Osteoblast (primary cell): ENCODE measurements around the gene HOXB5. TPM values are rescaled to one million over a fixed set of nuclear protein-coding genes. Genes with fewer than 3 reads are reported as not detected.

Source experiments
- DNase-seq: peaks from one replicate; pipeline ENCODE4 v3.0.0; 2011; ENCODE audit warnings: low spot score, mixed read lengths; ENCODE audit not compliant: insufficient read length; ENCODE audit errors: missing footprints
- H2AFZ ChIP-seq: 2 replicates; pipeline ENCODE4 v1.6.0; 2011; ENCODE audit warnings: mild to moderate bottlenecking, low read length
- H3K27ac ChIP-seq: 2 replicates; pipeline ENCODE4 v1.5.1; 2011; ENCODE audit warnings: mild to moderate bottlenecking, low read depth, low read length, moderate library complexity
- H3K27me3 ChIP-seq: 2 replicates; pipeline ENCODE4 v1.6.0; 2012; ENCODE audit warnings: mild to moderate bottlenecking, control low read depth, inconsistent platforms, low read length, moderate library complexity; ENCODE audit not compliant: insufficient read depth
- H3K36me3 ChIP-seq: 2 replicates; pipeline ENCODE4 v1.5.1; 2011; ENCODE audit warnings: mild to moderate bottlenecking, low read length, control low read depth, moderate library complexity; ENCODE audit not compliant: insufficient read depth
- H3K4me1 ChIP-seq: 2 replicates; pipeline ENCODE4 v1.5.1; 2011; ENCODE audit warnings: mild to moderate bottlenecking, low read length, control low read depth, moderate library complexity; ENCODE audit not compliant: insufficient read depth
- H3K4me2 ChIP-seq: 2 replicates; pipeline ENCODE4 v1.6.0; 2011; ENCODE audit warnings: mild to moderate bottlenecking, low read length; ENCODE audit not compliant: insufficient read depth
- H3K4me3 ChIP-seq: fragments of 200-600 bp; sonication (generic); 3 replicates; pipeline ENCODE4 v1.5.1; 2012; ENCODE audit warnings: mild to moderate bottlenecking, low read length, inconsistent platforms; ENCODE audit not compliant: insufficient read depth
- H3K79me2 ChIP-seq: 2 replicates; pipeline ENCODE4 v1.6.0; 2012; ENCODE audit warnings: mild to moderate bottlenecking, low read length, control low read depth, inconsistent platforms; ENCODE audit not compliant: insufficient read depth
- H3K9me3 ChIP-seq: 2 replicates; pipeline ENCODE4 v1.5.1; 2011; ENCODE audit warnings: low read depth, low read length, control low read depth
- H4K20me1 ChIP-seq: 2 replicates; pipeline ENCODE4 v1.6.0; 2012; ENCODE audit warnings: mild to moderate bottlenecking, low read length, control low read depth; ENCODE audit not compliant: insufficient read depth
- CTCF ChIP-seq: IDR thresholded peaks from 2 replicates; pipeline ENCODE4 v1.5.1; 2011; ENCODE audit warnings: mild to moderate bottlenecking, low read depth, low read length, moderate library complexity; ENCODE audit errors: extremely low read depth
- total RNA-seq: library from RNA; depleted of rRNA; stranded (reverse); fragments of >200 nt; gene quantifications from 2 replicates; pipeline ENCODE4 v1.2.3, GENCODE V29; 2012

Gene HOXB5
- total RNA-seq, 1 donor: not detected

GRCh38 chr17:48626245-48627117 lies 32.9 kb upstream of the HOXB5 start, which contains the start of gene HOXB9:
HOXB9 (minus strand) TSS chr17:48626358; CDS start chr17:48626269, 89 bp downstream.
- no peak within 1 kb of the TSS for H3K27ac ChIP-seq
- no peaks in the 10 kb centered on the region for H3K4me1 ChIP-seq
- H3K4me2 ChIP-seq: peak within 1 kb of the TSS; percentile 13
- H3K9me3 ChIP-seq: no peaks in the 10 kb centered on the region
- H3K79me2 ChIP-seq: no peaks in the 10 kb centered on the region
- H4K20me1 ChIP-seq: no peaks in the 10 kb centered on the region
- no peak within 1 kb of the TSS for H2AFZ ChIP-seq
- no peak for DNase-seq
- TF ChIP-seq CTCF: no peak
- peaks cover 98% of the 10 kb centered on the region for H3K27me3 ChIP-seq
- no peaks in the 10 kb centered on the region for H3K36me3 ChIP-seq
- no peak within 1 kb of the TSS for H3K4me3 ChIP-seq

GRCh38 chr17:48625495-48626244 lies 32.1 kb upstream of the HOXB5 start:
- Histone ChIP-seq H3K9me3 (no peaks in the 10 kb centered on the region), H4K20me1 (no peaks in the 10 kb centered on the region), H3K4me2 (peak overlapping the region; percentile 13), H3K27ac (no peak overlapping the region), H2AFZ (no peak overlapping the region), H3K27me3 (peaks cover 98% of the 10 kb centered on the region), H3K4me3 (no peak overlapping the region), H3K79me2 (no peaks in the 10 kb centered on the region), H3K4me1 (no peaks in the 10 kb centered on the region), H3K36me3 (no peaks in the 10 kb centered on the region)
- TF ChIP-seq CTCF: no peak
- DNase-seq: no peak

- Histone ChIP-seq H4K20me1 (peaks cover 7% of the 10 kb centered on the region), H3K9me3 (no peaks in the 10 kb centered on the region), H3K36me3 (no peaks in the 10 kb centered on the region), H3K4me3 (no peak overlapping the region), H3K79me2 (no peaks in the 10 kb centered on the region), H3K27ac (no peak overlapping the region), H3K4me1 (no peaks in the 10 kb centered on the region), H3K4me2 (peak overlapping the region; percentile 7), H3K27me3 (peaks cover 98% of the 10 kb centered on the region), H2AFZ (no peak overlapping the region)
- TF ChIP-seq CTCF: no peak
- no peak for DNase-seq
Measured at GRCh38 chr17:48624544-48625494, 31.2 kb upstream of the HOXB5 start.
